ENCODE data around the gene GMEB1.

GRCh38 chr1:28644494-28644893, 24.1 kb upstream of the GMEB1 start:
- TF ChIP-seq CREB5 (CRISPR knock-in tag; IDR thresholded peaks at IDR 0.05; ENCODE audit: low read depth) (no peak), ZC3H10 (CRISPR knock-in tag; IDR thresholded peaks at IDR 0.05) (no peak), TSHZ2 (CRISPR knock-in tag; IDR thresholded peaks at IDR 0.05) (no peak), PPARA (CRISPR knock-in tag; IDR thresholded peaks at IDR 0.05; ENCODE audit: borderline replicate concordance) (no peak)
